ENCODE data around the gene TPCN2. TPM values are rescaled to one million over a fixed set of nuclear protein-coding genes. Genes with fewer than 3 reads are reported as not detected.
A peak's percentile ranks its signal among the peaks of the same experiment; 100 is the strongest.

TPCN2 gene
- total RNA-seq, 1 donor from 2014 or later: 17.1 TPM

DNA sequence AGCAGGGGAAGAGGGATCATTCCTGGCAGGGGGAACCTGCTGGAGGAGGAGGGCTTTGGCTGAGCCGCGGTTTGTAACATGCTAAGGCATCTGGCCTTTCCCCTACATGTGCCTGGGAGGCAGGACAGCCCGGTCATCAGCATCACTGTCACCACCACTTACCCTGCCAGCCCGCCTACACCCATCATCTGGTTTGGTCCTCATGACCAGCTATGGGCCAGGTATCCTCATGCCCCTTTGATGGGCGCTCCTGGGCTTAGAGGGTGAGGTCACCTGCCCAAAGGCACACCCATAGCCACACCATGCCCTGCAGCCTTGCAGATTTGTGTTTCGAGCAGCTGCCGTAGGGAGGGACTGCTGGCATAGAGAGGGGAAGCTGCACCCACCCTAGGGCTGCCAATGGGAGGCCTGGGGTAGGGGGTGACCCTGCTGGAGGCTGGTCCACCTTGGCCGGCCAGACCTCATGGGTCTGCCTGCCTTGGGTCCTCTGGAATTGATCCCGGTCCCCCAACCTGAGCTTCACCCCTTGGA is 38.3 kb upstream of the TPCN2 start:
- no peak for DNase-seq (ENCODE audit: low spot score)

DNA sequence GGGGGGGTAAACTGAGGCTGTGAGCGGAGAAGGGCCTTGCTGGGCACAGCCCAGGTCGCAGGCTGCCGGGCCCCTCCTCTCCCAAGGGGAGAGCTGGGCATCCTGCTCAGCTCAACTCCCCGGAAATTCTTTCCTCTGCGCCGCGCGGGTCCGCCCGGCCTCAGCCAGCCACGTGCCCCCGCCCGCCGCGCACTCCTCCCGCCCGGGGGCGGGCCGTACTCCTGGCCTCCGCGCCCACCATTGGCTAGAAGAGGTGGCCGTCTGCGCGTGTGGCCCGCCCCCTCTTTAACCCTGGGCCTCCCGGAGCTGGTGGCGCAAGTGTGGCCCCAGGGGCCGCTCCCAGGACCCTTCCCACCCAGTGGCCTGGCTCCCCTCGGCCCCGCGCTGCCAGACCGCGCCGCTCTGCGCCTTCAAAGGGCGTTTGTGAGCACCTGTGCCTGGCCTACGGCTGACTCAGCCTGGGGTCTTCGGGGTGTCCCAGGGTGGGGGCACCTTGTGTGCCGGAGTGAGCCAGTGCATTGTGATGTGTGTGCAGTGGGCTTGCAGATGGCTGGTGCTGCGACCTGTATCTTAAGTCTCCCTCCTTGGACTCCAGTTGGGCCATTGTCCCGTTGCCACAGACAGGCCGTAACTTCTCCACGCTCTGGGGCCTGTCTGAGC is 37.6 kb upstream of the TPCN2 start:
- no peak for DNase-seq (ENCODE audit: low spot score)

DNA sequence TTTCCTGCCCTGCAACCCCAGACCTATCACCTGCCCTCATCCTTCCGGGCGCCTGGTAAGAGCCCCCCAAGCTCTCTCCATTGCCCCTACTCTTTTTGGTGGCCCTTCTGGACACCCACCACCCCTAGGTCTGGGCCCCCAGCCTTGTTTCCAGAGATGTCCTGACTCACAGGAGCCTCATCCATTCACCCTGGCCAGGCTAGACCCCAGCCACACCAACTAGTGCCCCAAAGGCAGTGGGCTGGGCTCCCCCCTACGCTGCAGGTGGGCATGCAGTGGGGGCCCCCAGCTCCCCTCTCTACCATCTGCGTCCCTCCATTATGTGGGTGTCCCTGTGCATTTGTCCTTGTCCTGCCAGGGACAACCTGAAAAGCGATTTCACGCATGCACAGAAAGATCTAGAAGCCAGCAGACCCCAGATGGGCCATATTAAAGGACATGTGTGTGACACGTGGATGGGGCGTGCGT is 37.1 kb upstream of the TPCN2 start:
- no peak for DNase-seq (ENCODE audit: low spot score)

DNA sequence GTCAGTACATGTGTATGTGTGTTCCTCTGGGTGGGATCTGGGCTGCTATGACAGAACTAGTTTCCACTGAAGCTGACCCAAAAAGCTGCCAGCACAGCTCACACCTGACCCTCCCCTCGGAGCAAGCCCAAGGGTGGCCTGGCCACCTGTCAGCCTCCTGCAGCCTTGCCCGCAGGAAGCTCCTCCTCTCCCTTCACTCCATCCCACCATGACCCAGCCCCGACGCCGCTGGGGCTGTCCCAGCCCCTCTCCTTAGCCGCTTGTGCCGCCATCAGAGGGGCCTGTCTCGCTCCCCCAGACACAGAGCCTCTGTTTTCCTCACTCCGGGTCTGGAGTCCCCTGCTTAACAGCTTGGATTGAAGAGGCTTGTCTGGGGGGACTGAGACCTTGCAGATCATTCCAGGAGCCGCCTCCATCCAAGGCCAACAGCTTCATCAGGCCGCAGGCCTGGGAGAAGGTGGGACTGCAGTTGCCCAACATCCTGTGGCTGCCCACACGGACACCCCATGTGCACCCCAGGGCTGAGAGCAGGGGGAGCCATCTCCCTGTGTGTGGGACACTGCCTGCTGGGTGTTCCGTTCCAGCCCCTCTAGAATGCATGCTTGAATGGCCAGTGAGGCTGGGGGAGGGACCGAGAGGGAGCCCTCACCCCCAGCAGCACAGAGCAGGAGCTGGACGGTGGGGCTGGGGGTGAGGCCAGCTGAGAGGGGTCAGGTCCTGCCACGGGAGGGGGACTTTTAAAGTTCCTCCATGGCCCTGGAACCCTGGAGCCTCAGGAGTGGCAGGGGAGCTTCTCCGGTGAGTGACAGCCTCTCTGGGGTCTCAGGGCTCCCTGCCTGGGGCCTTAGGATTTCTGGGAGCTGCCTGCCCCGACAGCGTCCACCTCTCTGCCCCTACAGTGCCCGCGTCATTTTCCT is 36.4 kb upstream of the TPCN2 start:
- DNase-seq (ENCODE audit: low spot score): no peak

DNA sequence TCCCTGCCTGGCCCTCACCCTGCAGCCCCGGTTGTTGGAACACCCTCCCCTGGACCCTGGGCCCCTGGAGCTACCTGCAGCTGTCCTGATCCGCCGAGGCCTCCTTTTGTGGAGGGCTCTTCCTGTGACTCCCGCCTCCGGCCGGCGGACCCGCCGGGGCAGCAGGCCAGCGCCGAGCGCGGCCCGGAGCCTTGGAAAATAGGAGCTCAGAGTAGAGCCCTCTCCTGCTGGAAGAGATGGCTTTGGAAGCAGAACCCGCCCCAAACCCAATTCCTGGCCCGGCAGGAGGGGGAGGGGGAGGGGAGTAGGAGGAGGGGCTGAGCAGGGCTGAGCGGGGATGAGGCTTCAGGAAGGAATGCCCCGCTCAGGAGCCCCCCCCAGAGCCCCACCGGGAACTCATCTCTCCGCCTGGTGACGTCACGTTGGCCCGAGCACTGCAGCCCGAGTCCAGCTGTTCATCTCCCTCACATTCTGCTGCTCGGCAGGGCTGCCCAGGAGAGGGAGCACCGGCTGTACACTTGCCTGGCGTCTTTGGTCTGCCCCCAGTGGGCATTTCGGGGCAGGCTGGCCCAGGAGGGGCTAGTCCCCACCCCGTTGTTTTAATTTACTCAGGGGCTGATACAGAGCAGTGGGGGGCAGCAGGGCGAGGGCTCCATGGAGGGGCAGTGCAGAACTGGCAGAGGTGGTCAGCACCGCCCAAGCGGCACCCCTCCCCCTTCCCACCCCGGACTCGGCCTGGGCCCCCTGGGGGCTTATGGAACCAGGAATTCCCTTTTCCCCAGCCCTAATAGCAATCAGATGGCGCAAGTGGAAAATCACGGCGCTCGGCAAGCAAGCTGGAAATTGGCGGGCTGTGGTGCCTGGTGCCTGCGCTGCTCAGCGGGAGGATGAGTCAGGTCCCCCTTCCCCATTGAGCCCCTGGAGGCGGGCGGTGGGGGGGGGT is 35.5 kb upstream of the TPCN2 start, which contains the start of gene MRGPRF:
TSS of gene MRGPRF (minus strand) at position 238 of the 943 bp plus-strand sequence. CDS start 3,345 bp downstream, outside the sequence.
- DNase-seq (ENCODE audit: low spot score): peak; percentile 93

DNA sequence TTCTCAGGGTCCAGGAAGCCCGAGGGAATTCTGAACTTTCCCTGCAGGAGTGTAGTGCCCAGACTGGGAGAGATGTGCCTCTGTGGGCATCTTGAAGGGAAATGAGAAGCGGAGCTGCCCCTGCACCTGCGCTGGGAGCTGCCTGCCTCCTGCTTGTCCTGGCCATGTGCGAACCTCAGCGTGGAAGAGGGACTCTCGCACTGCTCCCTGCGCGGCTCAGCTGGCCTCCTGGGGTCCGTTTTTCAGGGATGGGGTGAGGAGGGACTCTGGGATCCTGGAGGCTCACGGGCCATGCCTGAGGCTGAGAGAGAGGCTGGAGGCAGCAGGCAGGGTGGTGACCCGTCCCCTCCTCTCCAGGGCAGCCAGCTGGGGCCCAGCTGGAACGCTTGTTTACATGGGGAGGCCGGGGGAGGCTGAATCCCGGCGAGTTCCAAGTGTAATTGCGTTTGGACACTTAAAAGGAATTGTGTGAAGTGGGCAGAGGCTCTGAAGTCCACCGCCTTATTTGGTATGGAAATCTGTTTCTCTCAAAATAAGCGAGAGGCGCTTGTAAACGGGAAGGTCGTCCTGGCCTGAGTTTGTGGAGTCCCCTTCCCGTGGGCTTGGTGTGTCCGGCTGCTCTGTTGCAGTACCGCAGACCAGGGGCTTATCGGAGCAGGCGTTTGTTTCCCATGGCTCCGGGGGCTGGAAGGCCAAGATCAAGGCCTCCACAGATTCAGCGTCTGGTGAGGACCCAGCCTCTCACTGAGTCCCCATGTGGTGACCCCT is 34.5 kb upstream of the TPCN2 start:
- no peak for DNase-seq (ENCODE audit: low spot score)

DNA sequence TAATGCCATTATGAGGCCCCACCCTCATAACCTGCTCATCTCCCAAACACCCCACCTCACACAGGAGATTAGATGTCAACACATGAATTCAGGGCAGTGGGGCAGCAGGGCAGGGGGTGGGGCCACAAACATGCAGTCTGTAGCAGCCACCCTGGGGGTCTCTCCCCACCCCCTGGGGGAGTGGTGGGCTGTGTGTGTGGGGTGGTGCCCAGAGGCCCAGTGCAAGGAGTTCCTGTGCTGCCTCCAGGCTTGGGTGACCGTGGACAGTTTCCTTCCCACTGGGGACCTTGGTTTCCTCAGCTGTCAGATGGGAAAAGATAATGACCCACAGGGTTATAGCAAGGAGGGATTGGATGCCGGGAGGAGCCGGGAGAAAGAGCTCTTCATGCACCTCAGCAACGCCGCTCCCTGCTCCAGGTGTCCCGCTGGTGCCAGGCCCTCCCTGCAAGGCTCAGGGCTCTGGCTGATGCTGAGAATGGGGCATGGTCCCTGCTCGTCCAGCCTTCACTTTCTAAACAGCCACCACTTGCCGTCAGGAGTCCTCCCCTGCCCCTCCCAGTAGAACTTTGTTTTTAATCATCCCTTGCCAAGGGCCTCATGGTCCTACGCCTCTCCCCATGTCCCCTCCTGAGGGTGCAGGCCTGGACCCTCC is 33.7 kb upstream of the TPCN2 start:
- no peak for DNase-seq (ENCODE audit: low spot score)

DNA sequence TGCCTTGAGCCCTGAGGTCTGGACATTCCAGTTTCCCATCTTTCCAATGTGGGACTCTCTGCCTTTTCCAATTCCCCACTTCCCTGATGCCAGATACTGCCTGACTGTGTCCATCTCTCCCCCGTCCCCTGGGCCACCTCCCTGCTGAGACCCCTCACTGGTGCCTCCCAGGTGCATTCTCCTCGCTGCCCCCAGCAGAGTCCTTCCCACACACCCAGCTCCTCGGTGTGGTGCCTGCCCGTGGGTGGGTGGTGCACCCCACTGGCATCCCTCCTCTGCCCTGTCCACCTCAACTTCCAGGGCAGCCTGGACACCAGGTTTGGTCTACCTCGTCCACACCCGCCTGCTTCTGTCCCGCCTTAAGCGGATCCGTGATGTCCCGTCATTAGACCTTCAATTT is 30.8 kb upstream of the TPCN2 start:
- no peak for DNase-seq (ENCODE audit: low spot score)

DNA sequence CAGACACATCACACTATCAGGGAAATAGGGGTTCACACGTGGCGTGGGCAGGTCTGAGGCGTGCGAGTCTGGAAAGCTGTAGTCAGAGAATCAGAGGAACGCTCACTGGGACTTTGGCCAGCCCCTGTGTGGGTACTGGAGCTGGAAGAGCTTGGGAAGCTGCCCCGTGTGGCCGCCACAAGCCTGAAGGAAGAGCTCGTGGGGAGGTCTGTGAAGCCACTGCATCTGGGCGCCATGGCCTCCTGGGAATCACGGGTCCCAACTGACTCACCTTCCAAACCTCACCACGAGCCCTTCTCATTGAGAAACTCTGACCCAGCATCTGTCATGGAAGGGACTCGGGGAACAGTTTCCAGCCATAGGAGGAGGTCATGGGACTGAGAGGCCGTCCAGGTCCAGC is 29.8 kb upstream of the TPCN2 start:
- no peak for DNase-seq (ENCODE audit: low spot score)

DNA sequence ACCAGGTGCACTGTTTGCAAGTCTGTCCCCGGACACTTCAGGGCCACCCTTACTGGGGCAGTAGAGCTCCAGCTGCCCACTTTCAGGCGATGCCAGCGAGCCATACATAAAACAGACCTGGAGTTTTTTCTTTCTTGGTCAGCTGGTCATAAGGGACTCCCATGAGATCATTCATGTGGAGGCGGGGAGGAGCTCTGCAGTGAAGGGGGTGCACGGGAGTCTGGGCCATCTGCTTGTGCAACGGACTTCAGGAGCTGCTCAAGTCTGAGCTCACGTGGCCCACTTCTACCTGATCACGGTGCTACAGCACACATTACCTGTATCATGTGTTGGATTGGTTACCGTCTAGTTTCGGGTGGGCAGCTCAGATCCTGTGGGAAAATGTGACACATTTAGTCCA is 26.5 kb upstream of the TPCN2 start:
- DNase-seq (ENCODE audit: low spot score): no peak

DNA sequence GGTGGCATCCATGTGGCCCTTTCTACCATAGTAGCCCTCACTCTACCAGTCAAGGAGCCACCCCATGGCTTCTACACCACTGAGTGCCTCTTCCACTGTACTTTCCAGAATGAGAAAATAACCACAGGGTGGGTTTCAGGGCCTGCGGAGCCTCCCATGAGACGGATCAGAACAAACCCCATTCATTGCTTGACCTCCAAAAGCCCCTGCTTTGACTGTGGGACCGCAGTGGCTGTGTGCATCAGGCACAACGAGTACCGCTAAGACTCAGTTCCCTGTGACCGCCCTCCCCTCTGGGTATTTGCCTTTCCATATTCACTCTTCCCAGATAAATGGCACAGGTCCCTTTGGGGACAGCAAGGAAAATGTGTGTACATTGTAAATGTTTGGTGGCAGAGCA is 24.2 kb upstream of the TPCN2 start:
- no peak for DNase-seq (ENCODE audit: low spot score)

DNA sequence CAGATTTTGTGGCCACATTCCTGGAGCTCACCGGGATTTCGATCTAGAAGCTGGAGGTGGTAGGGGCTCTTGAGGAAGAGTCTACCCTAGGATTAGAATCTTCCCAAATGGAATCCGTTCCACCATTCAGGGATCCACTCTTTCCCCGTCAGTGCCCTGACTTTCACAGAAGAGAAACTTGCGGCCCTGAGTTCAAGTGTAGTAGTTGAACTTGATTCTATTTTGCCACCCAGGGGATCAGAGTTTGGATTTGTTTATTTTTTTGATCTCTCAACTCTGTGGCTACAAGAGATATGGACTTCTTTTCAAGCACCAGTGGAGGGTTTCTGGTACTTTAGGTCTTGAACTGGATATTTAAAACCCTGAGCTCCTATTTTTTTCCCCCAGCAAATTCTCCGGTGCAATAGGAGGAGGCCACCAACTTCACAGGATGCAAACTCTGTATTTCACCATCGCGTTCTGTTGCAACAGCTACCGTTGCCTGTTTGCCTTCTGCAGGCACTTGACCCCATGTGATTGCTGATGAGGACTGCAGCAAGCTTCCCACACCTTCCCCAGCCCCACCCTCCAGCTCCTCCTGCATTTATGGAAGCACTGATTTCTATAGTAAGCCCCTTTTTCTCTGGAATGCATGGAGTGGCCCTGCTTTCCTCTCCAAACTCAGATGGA is 20.9 kb upstream of the TPCN2 start:
- no peak for DNase-seq (ENCODE audit: low spot score)

DNA sequence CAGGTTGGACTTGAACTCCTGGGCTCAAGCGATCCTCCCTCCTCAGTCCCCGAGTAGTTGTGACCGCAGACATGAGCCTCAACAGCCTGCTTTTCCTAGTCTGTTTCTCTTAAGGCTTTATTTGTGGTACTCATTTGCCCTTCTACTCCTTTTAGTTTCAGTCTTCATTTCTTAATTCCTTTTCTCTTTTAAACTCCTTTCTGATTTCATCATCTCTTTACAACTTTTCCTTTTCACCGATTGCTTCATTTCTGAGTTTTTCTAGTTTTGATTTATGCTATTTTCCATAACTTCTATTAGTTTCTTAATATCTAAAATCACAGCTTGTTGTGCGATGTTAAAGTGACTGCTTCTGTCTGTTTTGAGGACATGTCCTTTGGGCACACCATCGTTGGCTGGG is 18.4 kb upstream of the TPCN2 start:
- no peak for DNase-seq (ENCODE audit: low spot score)

DNA sequence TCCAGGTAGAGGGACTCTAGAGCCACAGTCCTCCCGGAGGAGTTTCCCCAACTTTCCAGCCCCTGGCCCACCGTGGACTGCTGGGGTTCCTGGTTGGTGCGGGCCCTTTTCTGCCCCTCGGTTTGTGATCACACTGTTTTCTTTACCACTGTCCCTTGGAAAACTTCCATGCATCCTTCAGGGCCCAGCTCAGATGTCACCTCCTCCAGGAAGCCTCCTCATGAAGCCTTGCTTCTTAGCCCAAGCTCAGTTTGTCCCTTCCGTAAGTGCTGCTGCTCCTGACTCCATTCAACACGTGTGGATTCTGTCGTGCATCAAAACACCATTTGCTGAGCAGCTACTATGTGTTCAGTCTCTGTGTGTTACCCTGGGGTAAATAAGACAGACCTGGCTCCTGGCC is 15.9 kb upstream of the TPCN2 start:
- DNase-seq (ENCODE audit: low spot score): no peak

DNA sequence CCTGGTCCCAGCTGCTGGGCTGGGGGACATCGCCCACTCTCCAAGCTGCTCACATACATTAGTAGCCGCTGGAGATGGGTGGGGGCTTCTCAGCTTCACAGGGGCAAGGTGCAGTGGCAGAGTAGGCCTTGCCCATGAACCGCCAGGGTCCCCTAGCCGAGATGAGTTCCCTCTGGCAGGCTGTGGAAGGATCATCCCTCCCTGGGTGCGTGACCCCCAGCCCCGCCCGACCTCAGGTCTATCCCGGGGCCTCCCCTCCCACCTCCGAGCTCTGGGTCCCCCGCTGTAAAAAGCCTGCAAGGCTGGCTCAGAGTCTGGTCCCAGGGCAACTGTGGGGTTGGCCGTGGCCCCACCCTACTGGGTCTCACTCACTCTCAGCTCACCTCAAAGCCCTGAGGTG is 15.3 kb upstream of the TPCN2 start:
- DNase-seq (ENCODE audit: low spot score): no peak

DNA sequence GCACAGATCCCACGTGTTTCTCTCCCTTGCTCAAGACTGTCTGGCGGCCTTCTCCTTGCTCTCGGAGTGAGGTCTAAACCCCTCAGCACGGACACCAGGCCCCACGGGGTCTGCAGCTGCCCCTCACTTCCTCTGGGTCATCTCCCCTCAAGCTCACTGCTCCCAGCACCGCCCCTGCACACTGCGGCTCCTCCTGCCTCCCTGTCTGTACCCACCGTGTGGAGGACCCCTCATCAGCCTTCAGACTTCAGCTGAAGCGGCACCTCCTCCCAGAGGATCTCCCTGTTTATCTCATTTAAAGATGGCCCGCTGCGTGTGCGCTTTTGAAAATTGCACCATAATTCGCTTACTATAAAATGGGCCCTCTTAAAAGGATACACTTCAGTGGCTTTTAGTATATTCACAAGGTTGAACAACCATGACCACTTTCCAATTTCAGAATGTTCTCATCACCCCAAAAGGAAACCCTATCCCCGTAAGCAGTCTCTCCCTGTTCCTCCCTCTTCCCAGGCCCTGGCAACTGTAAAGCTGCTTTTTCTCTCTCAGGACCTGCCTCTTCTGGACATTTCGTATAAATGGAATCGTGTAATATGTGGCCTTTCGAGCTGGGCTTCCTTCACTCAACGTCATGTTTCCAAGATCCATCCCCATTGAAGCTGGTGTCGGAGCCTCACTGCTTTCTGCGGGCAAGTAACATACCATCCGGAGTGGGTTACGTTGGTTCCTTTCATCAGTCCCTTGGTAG is 14.4 kb upstream of the TPCN2 start:
- no peak for DNase-seq (ENCODE audit: low spot score)

DNA sequence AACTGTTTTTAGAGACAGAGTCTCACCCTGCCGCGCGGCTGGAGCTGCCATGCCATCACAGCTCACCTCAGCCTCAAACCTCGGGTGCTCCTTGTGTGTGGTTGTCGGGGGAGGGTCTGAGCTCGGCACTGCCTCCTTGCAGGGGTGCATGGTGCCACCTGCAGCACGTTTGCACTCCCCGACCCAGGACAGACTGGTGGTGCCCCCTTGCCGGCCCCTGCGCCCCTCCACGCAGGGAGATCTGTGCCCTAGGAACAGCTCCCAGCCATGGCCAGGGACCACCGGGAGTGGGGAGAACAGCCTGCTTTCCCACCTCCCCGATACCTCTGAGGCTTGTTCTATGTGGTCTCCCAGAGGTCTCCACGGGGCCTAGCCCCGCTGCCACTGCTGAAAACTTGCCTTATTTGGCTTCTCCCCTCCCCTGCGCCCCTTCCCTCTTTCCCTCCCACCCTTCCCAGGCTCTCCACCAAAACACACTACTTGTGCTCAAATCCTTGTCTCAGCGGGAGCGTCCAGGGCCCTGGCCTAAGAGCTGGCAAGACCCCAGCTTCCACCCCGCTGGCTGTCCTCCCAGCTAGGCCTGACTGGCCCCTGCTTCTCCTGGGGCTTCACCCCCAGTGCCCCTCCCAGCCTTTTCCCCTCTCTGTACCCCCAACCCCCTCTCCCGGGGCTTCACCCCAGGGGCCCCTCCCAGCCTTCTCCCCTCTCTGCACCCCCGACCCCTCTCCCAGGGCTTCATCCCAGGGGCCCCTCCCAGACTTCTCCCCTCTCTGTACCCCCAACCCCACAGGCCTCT is 13.4 kb upstream of the TPCN2 start:
- no peak for DNase-seq (ENCODE audit: low spot score)

DNA sequence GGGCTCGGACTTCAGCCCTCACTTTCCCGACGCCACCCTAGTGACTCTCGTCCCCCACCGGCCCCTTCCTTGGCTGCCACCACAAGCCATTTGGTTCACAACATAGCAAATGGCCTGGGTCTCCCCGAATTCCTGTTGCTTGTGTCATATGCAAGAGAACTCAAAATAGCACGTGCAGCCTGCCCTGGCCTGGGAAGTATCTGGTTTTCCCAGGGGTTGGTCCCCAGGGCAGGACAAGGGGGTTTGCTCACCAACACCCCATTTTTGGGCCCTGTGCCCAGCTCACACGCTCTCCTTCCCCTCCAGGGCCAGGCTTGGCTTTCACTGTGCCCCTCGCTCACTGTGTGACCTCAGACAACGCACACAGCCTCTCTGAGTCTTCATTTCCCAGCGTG is 12.8 kb upstream of the TPCN2 start:
- DNase-seq (ENCODE audit: low spot score): peak; percentile 89

Measured in mesenteric fat pad (tissue), 1 donor.